Measurements from ENCODE around the gene EBP.

GRCh38 chrX:48480583-48480982 lies 41.0 kb upstream of the EBP start:
- TF ChIP-seq POLR2AphosphoS5 (IDR thresholded peaks at IDR 0.05): no peak
- TF ChIP-seq, protein P1, sequence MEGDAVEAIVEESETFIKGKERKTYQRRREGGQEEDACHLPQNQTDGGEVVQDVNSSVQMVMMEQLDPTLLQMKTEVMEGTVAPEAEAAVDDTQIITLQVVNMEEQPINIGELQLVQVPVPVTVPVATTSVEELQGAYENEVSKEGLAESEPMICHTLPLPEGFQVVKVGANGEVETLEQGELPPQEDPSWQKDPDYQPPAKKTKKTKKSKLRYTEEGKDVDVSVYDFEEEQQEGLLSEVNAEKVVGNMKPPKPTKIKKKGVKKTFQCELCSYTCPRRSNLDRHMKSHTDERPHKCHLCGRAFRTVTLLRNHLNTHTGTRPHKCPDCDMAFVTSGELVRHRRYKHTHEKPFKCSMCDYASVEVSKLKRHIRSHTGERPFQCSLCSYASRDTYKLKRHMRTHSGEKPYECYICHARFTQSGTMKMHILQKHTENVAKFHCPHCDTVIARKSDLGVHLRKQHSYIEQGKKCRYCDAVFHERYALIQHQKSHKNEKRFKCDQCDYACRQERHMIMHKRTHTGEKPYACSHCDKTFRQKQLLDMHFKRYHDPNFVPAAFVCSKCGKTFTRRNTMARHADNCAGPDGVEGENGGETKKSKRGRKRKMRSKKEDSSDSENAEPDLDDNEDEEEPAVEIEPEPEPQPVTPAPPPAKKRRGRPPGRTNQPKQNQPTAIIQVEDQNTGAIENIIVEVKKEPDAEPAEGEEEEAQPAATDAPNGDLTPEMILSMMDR (IDR thresholded peaks at IDR 0.05): no peak
- TF ChIP-seq POLR2A (IDR thresholded peaks at IDR 0.05): no peak
- TF ChIP-seq EP300 (IDR thresholded peaks at IDR 0.05; ENCODE audit: low read depth): no peak
